ENCODE data around the gene C19orf25. TPM values are rescaled to one million over a fixed set of nuclear protein-coding genes. Genes with fewer than 3 reads are reported as not detected.
"Not testable (repeated sequence)": the region's sequence is repeated elsewhere in the genome, so short reads cannot be mapped to it uniquely, and the experiment has no call there.

C19orf25 gene
- total RNA-seq, 1 donor from 2014 or later, result 31.4 TPM

DNA sequence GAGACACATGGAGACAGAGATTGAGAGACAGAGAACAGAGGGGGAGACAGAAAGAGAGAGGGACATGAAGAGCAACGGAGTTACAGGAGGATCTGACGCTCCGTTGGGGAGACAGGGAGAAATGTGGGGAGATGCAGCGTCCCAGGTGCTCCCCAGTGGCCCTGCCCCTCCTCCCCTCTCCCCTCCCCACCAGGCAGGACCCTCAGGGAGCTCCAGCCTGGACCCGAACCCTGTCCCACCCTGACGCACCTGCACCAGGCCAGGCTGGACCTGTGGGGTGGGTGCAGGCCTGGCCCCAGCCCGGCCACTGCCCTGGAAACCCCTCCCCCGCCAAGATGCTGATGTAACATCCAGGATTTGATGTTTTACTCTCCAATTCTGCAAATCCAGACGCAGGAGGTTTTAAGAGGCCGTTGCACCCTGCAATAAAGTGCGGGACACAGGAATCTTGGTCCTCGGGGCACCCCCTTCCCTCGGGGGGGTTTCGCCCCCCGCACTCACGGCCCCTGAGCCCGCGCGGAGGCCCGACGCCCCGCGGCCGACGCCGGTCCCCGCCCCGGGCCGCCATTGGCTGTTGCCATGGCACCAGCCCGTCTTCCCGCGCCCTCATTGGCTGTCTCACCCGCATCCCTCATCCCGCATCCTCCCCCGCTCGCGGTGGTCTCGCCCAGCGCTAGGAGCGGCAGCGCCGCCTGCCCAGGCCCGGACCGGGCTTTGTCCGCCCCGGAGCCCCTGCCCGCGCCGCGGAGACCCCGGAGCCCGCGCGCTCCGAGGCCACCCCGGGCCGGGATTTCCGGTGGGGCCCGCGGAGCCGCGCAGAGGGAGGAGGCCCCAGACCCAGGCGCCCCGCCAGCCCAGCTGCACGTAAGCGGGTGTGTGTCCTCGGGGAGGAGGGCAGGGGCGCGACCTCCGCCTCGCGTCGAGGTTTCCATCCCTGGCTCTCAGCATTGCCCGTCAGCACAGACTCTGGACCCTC lies 29.3 kb downstream of the C19orf25 start, which contains the start of gene APC2:
APC2 (plus strand) TSS at position 655 of the 976 bp plus-strand sequence. CDS start 2,881 bp downstream, outside the sequence.
- no peak for DNase-seq (ENCODE audit: low read depth)

GRCh38 chr19:1447944-1448343 lies 31.1 kb downstream of the C19orf25 start:
- DNase-seq (ENCODE audit: low read depth), result no peak

GRCh38 chr19:1447504-1447903 lies 31.5 kb downstream of the C19orf25 start:
- DNase-seq (ENCODE audit: low read depth), result no peak

GRCh38 chr19:1446713-1447481 lies 32.1 kb downstream of the C19orf25 start:
- no peak for DNase-seq (ENCODE audit: low read depth)

DNA sequence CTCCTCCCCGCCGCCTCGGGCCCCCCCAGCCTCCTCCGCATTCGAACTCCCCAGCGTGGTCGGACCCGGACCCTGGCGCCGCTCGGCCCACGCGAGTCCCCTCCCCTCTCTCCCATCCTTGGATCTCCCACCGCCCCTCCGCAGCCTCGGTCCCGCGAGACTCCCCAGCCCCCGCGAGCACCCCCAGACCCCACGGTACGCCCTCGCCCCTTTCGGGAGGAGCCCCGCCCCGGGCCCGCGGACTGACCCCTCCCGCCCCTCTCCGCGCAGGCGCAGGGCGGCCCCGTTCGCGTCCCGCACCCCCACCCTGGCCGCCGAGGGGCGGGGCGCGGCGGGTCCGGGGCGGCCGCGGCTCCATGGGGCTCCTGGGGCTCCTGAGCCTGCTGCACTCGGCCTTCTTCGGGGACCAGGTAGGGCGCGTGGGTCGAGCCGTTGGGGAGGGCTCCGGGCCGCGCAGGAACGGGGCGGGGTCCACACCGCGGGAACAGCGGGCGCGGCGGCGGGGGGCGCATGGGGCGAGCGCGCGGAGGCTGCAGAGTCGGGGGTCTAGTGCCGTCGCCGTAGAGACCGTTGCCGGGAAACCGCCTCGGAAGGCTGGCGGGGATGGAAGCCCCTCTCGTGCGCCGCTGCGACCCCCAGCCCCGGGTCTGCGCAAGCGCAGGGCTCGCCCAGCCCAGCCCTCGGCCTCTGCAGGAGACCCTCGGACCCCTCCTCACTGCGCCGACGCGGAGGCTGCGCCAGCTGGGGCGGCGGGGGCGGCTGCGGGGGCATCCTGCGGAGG lies 32.9 kb downstream of the C19orf25 start:
- DNase-seq (ENCODE audit: low read depth), result no peak

- DNase-seq (ENCODE audit: low read depth), result no peak
Observed at GRCh38 chr19:1445185-1445931, 33.7 kb downstream of the C19orf25 start.

- no peak for DNase-seq (ENCODE audit: low read depth)
Observed at GRCh38 chr19:1441677-1442438, 37.2 kb downstream of the C19orf25 start.

- DNase-seq (ENCODE audit: low read depth), result no peak
Observed at GRCh38 chr19:1441022-1441426, 38.0 kb downstream of the C19orf25 start.

DNA sequence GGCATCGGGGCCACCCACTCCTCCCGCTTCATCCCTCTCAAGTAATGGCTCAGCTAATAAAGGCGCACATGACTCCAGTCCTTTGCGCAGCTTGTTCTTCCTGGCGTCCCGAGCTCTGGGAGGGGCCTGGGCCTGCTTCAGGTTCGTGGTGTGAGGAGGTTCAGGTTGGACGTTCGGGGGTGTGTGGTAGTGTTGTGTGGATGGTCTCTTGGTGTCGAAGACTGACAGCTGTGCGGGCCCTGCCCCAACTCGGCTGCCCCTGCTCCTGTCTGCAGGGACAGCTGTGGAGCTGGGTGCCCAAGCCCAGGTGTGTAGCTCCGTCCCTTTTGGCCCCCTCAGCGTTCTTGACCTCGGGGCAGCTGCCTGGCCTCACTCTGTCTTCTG lies 38.6 kb downstream of the C19orf25 start:
- no peak for DNase-seq (ENCODE audit: low read depth)

GRCh38 chr19:1439525-1440417 lies 39.2 kb downstream of the C19orf25 start:
- DNase-seq (ENCODE audit: low read depth), result not testable (repeated sequence)

- no peak for DNase-seq (ENCODE audit: low read depth)
Observed at GRCh38 chr19:1438933-1439354, 40.1 kb downstream of the C19orf25 start.

- DNase-seq (ENCODE audit: low read depth), result peak; percentile 85
Observed at GRCh38 chr19:1438035-1438932, 40.7 kb downstream of the C19orf25 start, which contains the start of gene RPS15. Gene RPS15, plus strand, starts transcription at chr19:1438396. Its CDS starts 30 bp downstream, at chr19:1438426.

GRCh38 chr19:1437609-1438008 lies 41.4 kb downstream of the C19orf25 start:
- DNase-seq (ENCODE audit: low read depth), result no peak

- no peak for DNase-seq (ENCODE audit: low read depth)
Observed at GRCh38 chr19:1435378-1435989, 43.5 kb downstream of the C19orf25 start.

GRCh38 chr19:1434577-1435060 lies 44.4 kb downstream of the C19orf25 start:
- no peak for DNase-seq (ENCODE audit: low read depth)

DNA sequence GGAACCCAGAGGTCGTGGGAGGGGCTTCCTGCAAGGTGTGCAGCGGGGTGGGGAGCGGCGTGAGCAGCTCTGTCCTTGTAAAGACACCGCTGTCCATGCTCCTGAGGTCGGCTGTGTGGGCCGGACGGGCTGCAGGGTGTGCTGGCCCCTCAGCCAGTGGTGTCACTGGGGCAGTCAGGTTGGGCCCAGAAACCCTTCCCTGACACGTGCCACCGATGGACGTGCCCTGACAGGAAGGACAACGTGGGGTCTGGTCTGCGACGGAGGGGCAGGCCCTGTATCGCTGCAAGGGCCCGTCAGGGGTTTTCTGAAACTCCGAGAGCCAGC lies 45.0 kb downstream of the C19orf25 start:
- no peak for DNase-seq (ENCODE audit: low read depth)
